GM06990 (cell line): ENCODE data around the gene TENM4.

Experiments used
- DNase-seq: peaks from one replicate; pipeline ENCODE4 v3.0.0-alpha.2; 2011; ENCODE audit not compliant: insufficient read length; ENCODE audit errors: extremely low read depth
- H3K27me3 ChIP-seq: replicated peaks from 2 replicates; pipeline ENCODE4 v1.6.0; 2011; ENCODE audit warnings: low read length; ENCODE audit not compliant: control insufficient read depth, insufficient read depth
- H3K36me3 ChIP-seq: 2 replicates; pipeline ENCODE4 v1.5.1; 2011; ENCODE audit warnings: low read length; ENCODE audit not compliant: control insufficient read depth, insufficient read depth
- H3K4me3 ChIP-seq: replicated peaks from 2 replicates; pipeline ENCODE4 v1.5.1; 2011; ENCODE audit warnings: low read depth, mild to moderate bottlenecking, control low read depth, low read length
- TF ChIP-seq, protein P1 (sequence below): IDR thresholded peaks from 2 replicates; pipeline ENCODE4 v1.5.1; 2011; ENCODE audit warnings: low read length, control low read depth, mild to moderate bottlenecking, inconsistent platforms; ENCODE audit not compliant: insufficient read depth, poor library complexity, severe bottlenecking

Gene TENM4

DNA sequence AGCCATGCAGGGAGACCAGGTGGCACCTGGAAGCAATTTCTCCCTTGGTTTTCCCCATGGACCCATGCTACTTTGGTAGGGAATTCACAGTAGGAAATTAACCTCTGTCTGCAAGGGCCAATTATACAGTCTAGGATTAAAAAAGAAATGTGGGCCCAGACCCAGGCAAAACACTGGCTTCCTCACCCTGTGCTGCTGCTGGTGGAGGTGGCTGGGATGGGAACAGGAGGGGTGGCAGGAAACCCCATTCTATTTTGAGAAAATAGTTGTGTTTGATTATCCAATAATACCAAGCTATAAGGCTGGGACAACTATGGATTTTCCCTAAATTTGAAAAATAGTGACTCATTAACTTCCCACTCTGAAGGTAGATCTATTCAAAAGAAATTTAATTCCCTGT lies 449.1 kb downstream of the TENM4 start:
- no peaks in the 10 kb centered on the region for H3K36me3 ChIP-seq
- no peak overlapping the region for H3K4me3 ChIP-seq
- DNase-seq: no peak
- no peaks in the 10 kb centered on the region for H3K27me3 ChIP-seq
- TF ChIP-seq, protein P1, sequence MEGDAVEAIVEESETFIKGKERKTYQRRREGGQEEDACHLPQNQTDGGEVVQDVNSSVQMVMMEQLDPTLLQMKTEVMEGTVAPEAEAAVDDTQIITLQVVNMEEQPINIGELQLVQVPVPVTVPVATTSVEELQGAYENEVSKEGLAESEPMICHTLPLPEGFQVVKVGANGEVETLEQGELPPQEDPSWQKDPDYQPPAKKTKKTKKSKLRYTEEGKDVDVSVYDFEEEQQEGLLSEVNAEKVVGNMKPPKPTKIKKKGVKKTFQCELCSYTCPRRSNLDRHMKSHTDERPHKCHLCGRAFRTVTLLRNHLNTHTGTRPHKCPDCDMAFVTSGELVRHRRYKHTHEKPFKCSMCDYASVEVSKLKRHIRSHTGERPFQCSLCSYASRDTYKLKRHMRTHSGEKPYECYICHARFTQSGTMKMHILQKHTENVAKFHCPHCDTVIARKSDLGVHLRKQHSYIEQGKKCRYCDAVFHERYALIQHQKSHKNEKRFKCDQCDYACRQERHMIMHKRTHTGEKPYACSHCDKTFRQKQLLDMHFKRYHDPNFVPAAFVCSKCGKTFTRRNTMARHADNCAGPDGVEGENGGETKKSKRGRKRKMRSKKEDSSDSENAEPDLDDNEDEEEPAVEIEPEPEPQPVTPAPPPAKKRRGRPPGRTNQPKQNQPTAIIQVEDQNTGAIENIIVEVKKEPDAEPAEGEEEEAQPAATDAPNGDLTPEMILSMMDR: no peak

DNA sequence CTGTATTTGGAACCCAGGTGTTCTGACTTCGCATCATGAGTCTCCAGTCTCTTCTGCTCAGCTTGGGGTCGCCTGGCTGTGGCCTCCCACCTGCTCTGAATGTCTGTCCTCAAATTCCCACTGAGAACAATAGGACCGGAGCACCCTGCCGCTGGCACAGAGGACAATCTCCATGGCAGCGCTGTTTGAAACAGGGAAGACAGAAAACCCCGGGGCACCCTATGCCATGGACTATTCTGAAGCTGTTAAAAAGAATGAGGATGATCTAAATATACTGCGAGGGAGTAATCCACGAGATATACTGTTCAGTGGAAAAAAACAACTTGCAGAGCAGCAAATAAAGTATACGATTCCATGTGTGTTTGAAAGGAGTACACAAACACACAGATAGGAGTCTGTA lies 450.6 kb downstream of the TENM4 start:
- DNase-seq: no peak
- no peaks in the 10 kb centered on the region for H3K36me3 ChIP-seq
- TF ChIP-seq, protein P1: no peak
- H3K4me3 ChIP-seq: no peak overlapping the region
- H3K27me3 ChIP-seq: no peaks in the 10 kb centered on the region

DNA sequence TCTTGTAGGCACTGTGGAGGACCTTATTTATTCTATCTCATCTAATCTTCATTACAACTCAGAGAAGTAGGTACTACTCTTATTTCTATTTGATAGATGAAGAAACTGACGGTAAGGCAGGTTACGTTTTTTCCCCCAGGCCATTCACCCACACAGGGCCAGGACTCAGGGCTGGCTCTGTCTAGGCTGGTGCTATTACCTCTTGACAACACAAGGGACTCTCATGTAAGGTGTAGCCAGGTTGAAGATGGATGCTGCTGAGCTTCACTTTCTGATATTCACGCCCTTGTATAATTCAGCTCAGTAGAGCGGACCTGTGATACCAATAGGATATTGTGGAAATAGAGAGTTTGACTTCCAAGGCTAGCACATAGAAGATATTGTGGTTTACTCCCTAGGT lies 453.1 kb downstream of the TENM4 start:
- DNase-seq: no peak
- TF ChIP-seq, protein P1: no peak
- H3K27me3 ChIP-seq: no peaks in the 10 kb centered on the region; the same call in 1 of the 2 replicates
- H3K36me3 ChIP-seq: no peaks in the 10 kb centered on the region
- H3K4me3 ChIP-seq: no peak overlapping the region

DNA sequence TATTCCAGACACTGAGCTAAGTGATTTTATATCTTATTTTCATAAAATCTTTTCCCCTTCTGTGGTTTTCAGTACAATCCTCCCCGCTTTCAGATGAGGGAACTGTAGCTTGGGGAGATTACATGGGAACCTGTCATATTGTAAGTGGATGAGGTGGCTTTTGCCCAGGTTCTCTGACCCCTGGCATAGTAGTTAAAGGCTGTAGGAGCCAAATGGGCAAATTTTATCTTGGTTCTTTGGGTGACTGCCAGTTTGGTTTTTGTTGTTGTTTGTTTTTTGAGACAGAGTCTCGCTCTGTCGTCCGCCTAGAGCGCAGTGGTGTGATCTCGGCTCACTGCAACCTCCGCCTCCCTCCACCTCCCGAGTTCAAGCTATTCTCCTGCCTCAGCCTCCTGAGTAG lies 454.5 kb downstream of the TENM4 start:
- Histone ChIP-seq H3K4me3 (no peak overlapping the region), H3K36me3 (no peaks in the 10 kb centered on the region), H3K27me3 (no peaks in the 10 kb centered on the region; the same call in 1 of the 2 replicates)
- no peak for DNase-seq
- TF ChIP-seq, protein P1: no peak

DNA sequence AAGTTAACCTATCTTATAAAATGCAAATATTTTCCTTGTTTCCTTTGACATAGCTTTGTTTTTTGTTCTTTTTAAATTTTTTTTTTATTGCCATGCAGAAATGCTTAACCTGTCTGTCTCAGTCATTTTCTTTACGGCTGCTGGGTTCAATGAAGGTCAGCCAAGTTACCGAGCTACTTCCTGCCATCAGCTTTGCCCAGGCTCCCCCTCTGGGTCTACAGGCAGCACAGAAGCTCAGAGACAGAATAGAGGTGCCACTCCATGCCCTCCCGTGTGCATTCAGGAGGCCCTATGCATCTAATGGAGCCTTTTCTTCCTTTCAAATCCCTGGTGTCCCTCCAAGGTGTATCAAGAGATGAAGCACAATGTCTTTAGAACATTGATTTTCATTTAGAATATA lies 455.2 kb downstream of the TENM4 start:
- Histone ChIP-seq H3K36me3 (no peaks in the 10 kb centered on the region), H3K27me3 (no peaks in the 10 kb centered on the region; the same call in 1 of the 2 replicates), H3K4me3 (no peak overlapping the region)
- TF ChIP-seq, protein P1: no peak
- DNase-seq: no peak

DNA sequence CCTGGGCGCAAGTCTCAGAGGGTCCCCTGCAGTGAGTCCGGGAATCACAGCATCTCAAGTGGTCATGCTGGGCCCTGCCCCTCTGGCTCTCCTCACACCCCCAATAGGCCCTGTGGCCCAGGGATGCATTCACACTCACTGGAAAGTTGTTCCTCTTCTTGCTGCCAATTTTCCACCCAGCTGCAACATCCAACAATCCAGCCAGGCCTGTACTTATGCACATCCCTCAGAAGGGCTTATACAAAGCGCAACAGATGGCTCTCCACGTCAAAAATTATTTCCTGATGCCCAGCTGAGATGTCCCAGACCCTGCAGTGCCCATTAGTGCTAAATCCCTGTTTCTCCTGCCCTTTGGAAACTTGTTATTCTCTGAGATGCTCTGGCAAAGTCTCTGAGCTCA lies 458.4 kb downstream of the TENM4 start:
- Histone ChIP-seq H3K4me3 (no peak overlapping the region), H3K36me3 (no peaks in the 10 kb centered on the region), H3K27me3 (no peaks in the 10 kb centered on the region; the same call in 1 of the 2 replicates)
- DNase-seq: no peak
- TF ChIP-seq, protein P1: no peak
